HG03280 (cell line): ENCODE results near the gene MAD1L1.
"Not testable (repeated sequence)": the region's sequence is repeated elsewhere in the genome, so short reads cannot be mapped to it uniquely, and the experiment has no call there.

Source experiments
- ATAC-seq: cut with Tn5 transposase; IDR thresholded peaks from one replicate; pipeline ENCODE4 v1.9.1; 2021; ENCODE audit warnings: mild to moderate bottlenecking, moderate library complexity; ENCODE audit not compliant: unreplicated experiment

MAD1L1 gene

GRCh38 chr7:1874590-1875391, 358.0 kb downstream of the MAD1L1 start:
- not testable (repeated sequence) for ATAC-seq

GRCh38 chr7:1873857-1874589, 358.7 kb downstream of the MAD1L1 start:
- ATAC-seq, result no peak

GRCh38 chr7:1873421-1873820, 359.3 kb downstream of the MAD1L1 start:
- no peak for ATAC-seq

- ATAC-seq, result no peak
These were observed 359.7 kb downstream of the MAD1L1 start for GRCh38 chr7:1873070-1873405.

GRCh38 chr7:1872191-1873069, 360.3 kb downstream of the MAD1L1 start:
- ATAC-seq, result no peak

GRCh38 chr7:1869452-1870130, 363.2 kb downstream of the MAD1L1 start:
- ATAC-seq, result no peak

GRCh38 chr7:1868516-1869165, 364.1 kb downstream of the MAD1L1 start:
- ATAC-seq, result no peak

GRCh38 chr7:1867370-1868260, 365.1 kb downstream of the MAD1L1 start:
- ATAC-seq, result no peak

GRCh38 chr7:1866601-1867000, 366.1 kb downstream of the MAD1L1 start:
- ATAC-seq, result no peak

GRCh38 chr7:1865571-1866255, 367.0 kb downstream of the MAD1L1 start:
- no peak for ATAC-seq

- no peak for ATAC-seq
These were observed 367.7 kb downstream of the MAD1L1 start for GRCh38 chr7:1865000-1865555.

GRCh38 chr7:1864161-1864940, 368.4 kb downstream of the MAD1L1 start:
- no peak for ATAC-seq

GRCh38 chr7:1863091-1863900, 369.4 kb downstream of the MAD1L1 start:
- no peak for ATAC-seq

GRCh38 chr7:1862560-1862959, 370.2 kb downstream of the MAD1L1 start:
- no peak for ATAC-seq

GRCh38 chr7:1861799-1862458, 370.8 kb downstream of the MAD1L1 start:
- no peak for ATAC-seq
